ENCODE data around the gene BMP6. TPM values are rescaled to one million over a fixed set of nuclear protein-coding genes. Genes with fewer than 3 reads are reported as not detected.

BMP6 gene
- total and polyA plus RNA-seq, 2 donors (not counting 3 experiments of a cell fraction or from before 2014, with no cell fraction given), result 221 to 276 TPM

- H3K9me1 ChIP-seq (replicated peaks; ENCODE audit: control insufficient read depth, extremely low read depth, insufficient read depth, low read length), result no peaks in the 10 kb centered on the region
- intact Hi-C loops (cut with micrococcal nuclease) (loop anchor here (2.0 kb wide), 2 partner anchors 43 to 147 kb away; no protein-coding TSS in a partner anchor), dilution Hi-C loops (cut with MboI; ENCODE audit: extremely low pct_ligation_motif_present, low sequenced_read_pairs) (no loop called here)
- POLR2A ChIA-PET, result interaction anchor here (0.6 to 1.1 kb wide), 2 partner anchors 86 to 186 kb away, joined by 3 to 4 read pairs; partner anchors contain the start of gene BMP6
- CTCF ChIA-PET, result interaction anchor here (1.4 to 1.6 kb wide), 3 partner anchors 29 to 95 kb away, joined by 3 to 14 read pairs (median 7); no protein-coding TSS in a partner anchor
- H3K4me3 ChIP-seq (replicated peaks in 1 of 3; ENCODE audit: insufficient read depth in 1 of 3, low read depth in 1 of 3, low read length in 3 of 3), result peak overlapping the region in 2 of 3 experiments; percentile 30 to 35
- TF ChIP-seq MYC (IDR thresholded peaks at IDR 0.05; ENCODE audit: low read depth, low read length) (no peak), MAX (IDR thresholded peaks at IDR 0.05; ENCODE audit: insufficient read depth, insufficient read length) (no peak), CTCF (IDR thresholded peaks at IDR 0.05; ENCODE audit: extremely low read depth in 1 of 2, insufficient read depth in 1 of 2, low read depth in 1 of 2, low read length in 2 of 2) (no peak), POLR2A (IDR thresholded peaks at IDR 0.05; ENCODE audit: low read depth, low read length) (no peak), JUN (IDR thresholded peaks at IDR 0.05; ENCODE audit: borderline replicate concordance, insufficient read depth, insufficient read length, low read depth) (no peak), FOS (IDR thresholded peaks at IDR 0.05; ENCODE audit: borderline replicate concordance, insufficient read depth, low read length) (no peak), GATA2 (IDR thresholded peaks at IDR 0.05; ENCODE audit: insufficient read depth, insufficient read length, low read depth, low read length) (no peak), EZH2 (IDR thresholded peaks at IDR 0.05; ENCODE audit: borderline replicate concordance, low read depth, low read length, severe bottlenecking) (no peak), POLR2AphosphoS5 (IDR thresholded peaks at IDR 0.05; ENCODE audit: insufficient read depth, low read depth, low read length) (no peak)
- no peaks in the 10 kb centered on the region for H3K27me3 ChIP-seq (ENCODE audit: control insufficient read depth in 2 of 2, insufficient read depth in 2 of 2, low read length in 2 of 2)
- H3K4me2 ChIP-seq (ENCODE audit: insufficient read depth, low read length), result peak overlapping the region; percentile 68
- H3K36me3 ChIP-seq (ENCODE audit: control insufficient read depth in 2 of 2, extremely low read depth in 1 of 2, insufficient read depth in 2 of 2, low read length in 2 of 2), result peaks cover 11 to 16% of the 10 kb centered on the region in 2 experiments
- peaks cover 40% of the 10 kb centered on the region for H3K4me1 ChIP-seq (ENCODE audit: control insufficient read depth, extremely low read depth, insufficient read depth, low read length)
- peak overlapping the region; percentile 81 for H3K9ac ChIP-seq (replicated peaks; ENCODE audit: extremely low read depth, insufficient read depth, low read length)
- DNase-seq (ENCODE audit: low read depth, low spot score), result no peak
- FAIRE-seq, result no peak
- no TSS peak for BruUV-seq (replicated peaks)
- H3K79me2 ChIP-seq (ENCODE audit: control insufficient read depth, insufficient read depth, low read length), result peaks cover 40% of the 10 kb centered on the region
- peak overlapping the region; percentile 82 for H3K27ac ChIP-seq (ENCODE audit: insufficient read depth, low read depth, low read length)
- H2AFZ ChIP-seq (ENCODE audit: low read depth, low read length), result no peak overlapping the region
- H3K9me3 ChIP-seq (replicated peaks; ENCODE audit: control insufficient read depth, insufficient read depth, low read length), result no peaks in the 10 kb centered on the region
- no peaks in the 10 kb centered on the region for H4K20me1 ChIP-seq (replicated peaks; ENCODE audit: control insufficient read depth, extremely low read depth, insufficient read depth, low read length)
These were observed 185.4 kb downstream of the BMP6 start for GRCh38 chr6:7911345-7911725.

All from endothelial cell of umbilical vein (primary cell).